GM19438 (cell line): ENCODE measurements around the gene MAGI2.

Experiments used
- ATAC-seq: cut with Tn5 transposase; IDR thresholded peaks from one replicate; pipeline ENCODE4 v1.9.1; 2021; ENCODE audit warnings: low read depth; ENCODE audit not compliant: unreplicated experiment

Gene MAGI2

GRCh38 chr7:79199266-79199665 is 254.2 kb downstream of the MAGI2 start:
- ATAC-seq: no peak

GRCh38 chr7:79185605-79186004 is 267.9 kb downstream of the MAGI2 start:
- ATAC-seq: no peak

DNA sequence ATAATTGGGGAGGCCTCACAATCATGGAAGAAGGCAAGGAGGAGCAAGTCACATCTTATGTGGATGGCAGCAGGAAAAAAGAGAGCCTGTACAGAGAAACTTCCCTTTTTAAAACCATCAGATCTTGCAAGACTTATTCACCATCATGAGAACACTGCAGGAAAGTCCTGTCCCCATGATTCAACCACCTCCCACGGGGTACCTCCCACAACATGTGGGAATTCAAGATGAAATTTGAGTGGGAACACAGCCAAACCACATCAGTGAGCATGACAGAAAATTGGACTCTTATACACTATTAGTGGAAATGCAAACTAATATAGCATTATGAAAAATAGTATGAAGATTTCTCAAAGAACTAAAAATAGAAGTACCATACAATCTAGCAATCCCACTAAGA is 271.2 kb downstream of the MAGI2 start:
- ATAC-seq: no peak

DNA sequence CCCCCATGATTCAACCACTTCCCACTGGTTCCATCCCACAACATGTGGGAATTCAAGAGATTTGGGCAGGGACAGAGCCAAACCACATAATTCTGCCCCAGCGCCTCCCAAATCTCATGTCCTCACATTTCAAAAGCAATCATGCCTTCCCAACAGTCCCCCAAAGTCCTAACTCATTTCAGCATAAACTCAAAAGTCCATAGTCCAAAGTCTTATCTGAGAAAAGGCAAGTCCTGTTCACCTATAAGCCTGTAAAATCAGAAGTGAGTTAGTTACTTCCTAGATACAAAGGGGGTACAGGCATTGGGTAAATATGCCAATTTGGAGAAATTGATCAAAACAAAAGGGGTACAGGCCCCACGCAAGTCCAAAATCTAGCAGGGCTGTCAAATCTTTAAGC is 272.9 kb downstream of the MAGI2 start:
- ATAC-seq: no peak

DNA sequence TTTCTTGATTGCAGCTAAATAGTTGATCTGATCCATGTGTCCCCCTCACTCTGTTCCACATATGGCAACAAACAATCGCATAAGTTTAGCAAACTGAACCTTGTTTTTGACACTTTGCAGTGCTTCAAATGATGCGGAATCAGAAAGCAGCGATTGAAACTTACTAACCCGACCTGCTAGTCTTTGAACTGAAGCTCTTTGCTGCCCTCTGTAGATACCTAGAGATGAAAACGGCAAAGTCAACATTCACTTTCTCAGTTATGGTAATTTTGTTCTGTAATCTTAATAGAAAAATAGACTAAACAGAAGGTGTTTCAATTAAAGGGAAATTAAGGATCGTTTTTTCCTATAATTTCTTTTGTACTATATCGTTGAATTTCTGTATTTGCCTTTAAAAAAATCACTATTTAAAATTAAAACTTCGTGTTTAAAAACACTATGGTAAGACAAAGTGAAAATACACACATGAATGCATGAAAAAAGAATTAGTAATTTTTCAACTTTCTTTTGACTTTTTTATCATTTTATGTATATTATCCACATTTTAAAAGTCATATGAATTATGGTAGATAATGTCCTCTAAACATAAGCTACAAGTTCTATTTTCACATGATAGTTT is 276.5 kb downstream of the MAGI2 start:
- ATAC-seq: no peak

DNA sequence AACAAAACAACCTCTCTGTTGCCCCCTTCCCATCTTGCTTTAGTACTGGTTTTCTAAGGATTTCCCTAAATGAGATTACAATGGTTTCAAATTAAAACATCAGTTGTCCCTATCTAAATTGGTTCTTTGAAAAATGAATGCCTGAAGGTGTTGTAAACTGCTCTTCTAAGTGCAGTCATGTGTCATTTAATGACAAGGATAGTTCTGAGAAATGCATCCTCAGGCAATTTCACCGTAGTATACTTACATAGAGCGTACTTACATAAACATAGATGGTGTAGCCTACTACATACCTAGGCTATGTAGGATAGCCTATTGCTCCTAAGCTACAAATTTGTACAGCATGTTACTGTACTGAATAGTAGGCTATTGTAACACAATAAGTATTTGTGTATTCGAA is 278.1 kb downstream of the MAGI2 start:
- no peak for ATAC-seq

DNA sequence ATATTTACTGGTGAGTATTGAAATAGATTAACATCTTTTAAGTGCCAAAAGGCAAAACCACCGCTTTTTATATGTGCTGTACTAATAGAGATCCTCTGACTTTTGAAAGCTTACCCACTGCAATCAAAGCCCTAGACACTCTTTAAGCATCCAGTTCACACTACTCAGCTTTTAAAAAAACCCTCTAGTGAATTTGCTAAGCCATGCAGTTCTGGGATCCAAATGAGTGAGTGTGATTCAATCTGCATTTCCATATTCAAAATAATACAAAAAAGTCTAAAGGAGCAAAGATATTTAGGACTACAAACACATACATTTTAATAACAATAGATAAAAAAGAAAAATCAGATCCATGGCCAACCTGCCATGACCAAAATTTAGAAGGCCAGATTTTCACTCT is 288.2 kb downstream of the MAGI2 start:
- ATAC-seq: no peak

DNA sequence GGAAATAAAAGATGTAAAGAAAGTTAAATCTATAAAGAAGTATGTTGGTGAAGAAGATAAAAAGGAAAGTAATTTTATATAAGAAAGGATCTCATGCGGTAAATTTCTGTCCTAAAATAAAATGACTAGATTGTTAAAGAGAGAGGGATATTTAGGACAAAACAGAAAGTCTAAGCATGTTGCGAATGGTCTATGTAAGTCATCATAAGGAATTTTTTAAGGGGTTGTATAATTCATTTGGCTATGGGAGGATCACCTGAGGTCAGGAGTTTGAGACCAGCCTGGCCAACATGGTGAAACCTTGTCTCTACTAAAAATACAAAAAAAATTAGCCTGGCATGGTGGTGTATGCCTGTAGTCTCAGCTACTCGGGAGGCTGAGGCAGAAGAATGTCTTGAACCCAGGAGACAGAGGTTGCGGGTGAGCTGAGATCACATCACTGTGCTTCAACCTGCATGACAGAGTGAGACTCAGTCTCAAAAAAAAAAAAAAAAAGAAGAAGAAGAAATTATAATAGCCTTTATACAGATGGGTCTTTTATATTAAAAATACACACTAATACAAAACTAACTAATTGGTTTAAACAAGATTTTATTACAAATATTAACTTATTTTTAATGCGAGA is 294.3 kb downstream of the MAGI2 start:
- no peak for ATAC-seq

GRCh38 chr7:79157281-79157680 is 296.2 kb downstream of the MAGI2 start:
- ATAC-seq: no peak

- no peak for ATAC-seq
These were observed 303.6 kb downstream of the MAGI2 start for GRCh38 chr7:79149831-79150230.

GRCh38 chr7:79142706-79143105 is 310.8 kb downstream of the MAGI2 start:
- no peak for ATAC-seq

GRCh38 chr7:79141252-79141651 is 312.2 kb downstream of the MAGI2 start:
- no peak for ATAC-seq

GRCh38 chr7:79137942-79138341 is 315.5 kb downstream of the MAGI2 start:
- ATAC-seq: no peak

- no peak for ATAC-seq
These were observed 320.5 kb downstream of the MAGI2 start for GRCh38 chr7:79132844-79133451.

GRCh38 chr7:79130715-79131114 is 322.8 kb downstream of the MAGI2 start:
- no peak for ATAC-seq

DNA sequence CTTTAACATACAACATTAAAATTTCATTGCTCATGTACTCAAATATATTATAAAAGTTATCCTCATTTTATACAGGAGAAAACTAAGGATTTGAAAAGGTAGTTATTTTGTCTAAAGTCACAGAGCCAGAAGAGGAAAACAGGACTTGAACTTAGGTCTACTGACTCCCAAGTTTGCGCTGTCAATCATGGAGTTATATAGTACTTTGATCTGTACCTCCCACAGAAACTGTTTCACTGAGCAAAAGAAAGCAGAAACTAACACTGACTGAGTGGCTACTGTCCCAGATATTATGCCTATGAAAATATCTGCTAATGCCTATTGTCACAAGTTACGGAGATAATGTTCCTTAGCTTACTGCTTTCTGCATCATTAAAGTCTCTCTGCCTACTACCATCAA is 329.1 kb downstream of the MAGI2 start:
- no peak for ATAC-seq

DNA sequence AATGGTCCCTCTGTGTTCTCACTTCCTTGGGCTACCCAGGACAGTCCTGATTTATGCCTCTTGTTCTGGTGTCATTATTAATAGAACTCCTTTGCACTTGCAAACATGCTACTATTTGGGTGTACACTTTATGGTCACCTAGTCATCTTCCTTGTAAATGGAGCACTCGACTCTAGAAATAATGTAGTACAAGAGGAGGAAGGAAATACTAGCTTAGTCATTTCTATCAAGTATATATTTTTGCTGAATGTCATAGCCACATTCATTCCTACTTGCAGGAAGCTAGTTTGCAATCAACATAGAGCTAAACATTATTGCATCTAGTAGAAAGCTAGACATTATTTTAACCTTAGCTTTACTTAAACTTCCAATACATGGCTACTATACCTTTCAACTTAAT is 335.3 kb downstream of the MAGI2 start:
- no peak for ATAC-seq

- ATAC-seq: no peak
These were observed 357.1 kb downstream of the MAGI2 start for GRCh38 chr7:79096361-79096805.

GRCh38 chr7:79093421-79093820 is 360.0 kb downstream of the MAGI2 start:
- ATAC-seq: no peak

DNA sequence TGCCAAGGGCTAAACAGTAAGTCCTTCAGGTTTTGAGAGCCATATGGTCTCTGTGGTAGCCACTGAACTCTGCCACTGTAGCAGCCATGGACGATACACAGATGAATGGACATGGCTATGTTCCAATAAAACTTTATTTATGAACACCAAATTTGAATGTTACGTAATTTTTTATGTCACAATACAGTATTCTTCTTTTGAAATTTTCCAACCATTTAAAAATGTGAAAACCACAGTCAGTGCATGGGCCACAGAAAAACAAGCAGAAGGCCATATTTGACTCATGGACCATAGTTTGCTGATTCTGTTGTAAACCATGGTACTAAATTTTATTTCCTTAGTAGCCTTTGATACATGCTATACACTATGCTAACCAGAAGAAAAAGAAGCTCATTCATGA is 361.8 kb downstream of the MAGI2 start:
- ATAC-seq: no peak

GRCh38 chr7:79091011-79091410 is 362.5 kb downstream of the MAGI2 start:
- ATAC-seq: no peak

DNA sequence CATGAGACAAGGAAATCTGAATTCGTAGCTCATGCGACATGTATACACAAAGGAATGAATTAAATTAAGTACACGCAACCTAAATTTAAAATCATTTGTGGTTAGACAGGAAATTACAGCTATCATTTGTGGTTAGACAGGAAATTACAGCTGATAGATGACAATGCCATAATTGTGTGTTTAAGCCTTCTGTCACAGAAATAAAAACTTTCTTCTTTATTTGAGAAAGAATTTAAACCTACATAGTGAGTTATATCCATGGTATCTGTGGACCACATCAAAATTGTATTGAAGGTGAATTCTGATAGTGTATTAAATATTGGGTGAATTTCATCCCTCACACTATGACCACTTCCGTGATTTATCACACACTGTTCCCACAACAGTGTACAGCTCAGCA is 362.9 kb downstream of the MAGI2 start:
- no peak for ATAC-seq
